Astrocyte of the spinal cord (primary cell): ENCODE measurements around the gene MCCD1.

Experiments used
- DNase-seq: peaks from one replicate; pipeline ENCODE4 v3.0.0; 2011; ENCODE audit warnings: low read depth, low spot score
- H3K4me3 ChIP-seq: 2 replicates; pipeline ENCODE4 v1.5.1; 2011; ENCODE audit warnings: low read depth, mild to moderate bottlenecking, low read length, moderate library complexity
- in situ Hi-C: cut with HindIII; loops from 2 replicates; pipeline ENCODE4 v1.10.0; 2017; ENCODE audit warnings: low sequenced_read_pairs
- TF ChIP-seq, protein P1 (sequence below): IDR thresholded peaks from 2 replicates; pipeline ENCODE4 v1.5.1; 2012; ENCODE audit warnings: low read depth, mild to moderate bottlenecking, low read length, inconsistent platforms

The MCCD1 gene

GRCh38 chr6:31574106-31575061, 45.6 kb downstream of the MCCD1 start:
- in situ Hi-C loops: no loop called here
- no peak for DNase-seq
- H3K4me3 ChIP-seq: no peak overlapping the region
- TF ChIP-seq, protein P1, sequence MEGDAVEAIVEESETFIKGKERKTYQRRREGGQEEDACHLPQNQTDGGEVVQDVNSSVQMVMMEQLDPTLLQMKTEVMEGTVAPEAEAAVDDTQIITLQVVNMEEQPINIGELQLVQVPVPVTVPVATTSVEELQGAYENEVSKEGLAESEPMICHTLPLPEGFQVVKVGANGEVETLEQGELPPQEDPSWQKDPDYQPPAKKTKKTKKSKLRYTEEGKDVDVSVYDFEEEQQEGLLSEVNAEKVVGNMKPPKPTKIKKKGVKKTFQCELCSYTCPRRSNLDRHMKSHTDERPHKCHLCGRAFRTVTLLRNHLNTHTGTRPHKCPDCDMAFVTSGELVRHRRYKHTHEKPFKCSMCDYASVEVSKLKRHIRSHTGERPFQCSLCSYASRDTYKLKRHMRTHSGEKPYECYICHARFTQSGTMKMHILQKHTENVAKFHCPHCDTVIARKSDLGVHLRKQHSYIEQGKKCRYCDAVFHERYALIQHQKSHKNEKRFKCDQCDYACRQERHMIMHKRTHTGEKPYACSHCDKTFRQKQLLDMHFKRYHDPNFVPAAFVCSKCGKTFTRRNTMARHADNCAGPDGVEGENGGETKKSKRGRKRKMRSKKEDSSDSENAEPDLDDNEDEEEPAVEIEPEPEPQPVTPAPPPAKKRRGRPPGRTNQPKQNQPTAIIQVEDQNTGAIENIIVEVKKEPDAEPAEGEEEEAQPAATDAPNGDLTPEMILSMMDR: no peak

GRCh38 chr6:31575335-31575901, 46.7 kb downstream of the MCCD1 start, which contains the start of gene TNF:
TNF (plus strand) TSS chr6:31575565; CDS start chr6:31575742, 177 bp downstream.
- no peak within 1 kb of the TSS for H3K4me3 ChIP-seq
- in situ Hi-C loops: no loop called here

GRCh38 chr6:31575952-31576685, 47.4 kb downstream of the MCCD1 start:
- in situ Hi-C loops: no loop called here
- H3K4me3 ChIP-seq: no peak overlapping the region
- TF ChIP-seq, protein P1: no peak
- DNase-seq: no peak

More at GRCh38 chr6:31575335-31575901, 46.7 kb downstream of the MCCD1 start, which contains the start of gene TNF:
- TF ChIP-seq, protein P1: no peak
- DNase-seq: no peak

DNA sequence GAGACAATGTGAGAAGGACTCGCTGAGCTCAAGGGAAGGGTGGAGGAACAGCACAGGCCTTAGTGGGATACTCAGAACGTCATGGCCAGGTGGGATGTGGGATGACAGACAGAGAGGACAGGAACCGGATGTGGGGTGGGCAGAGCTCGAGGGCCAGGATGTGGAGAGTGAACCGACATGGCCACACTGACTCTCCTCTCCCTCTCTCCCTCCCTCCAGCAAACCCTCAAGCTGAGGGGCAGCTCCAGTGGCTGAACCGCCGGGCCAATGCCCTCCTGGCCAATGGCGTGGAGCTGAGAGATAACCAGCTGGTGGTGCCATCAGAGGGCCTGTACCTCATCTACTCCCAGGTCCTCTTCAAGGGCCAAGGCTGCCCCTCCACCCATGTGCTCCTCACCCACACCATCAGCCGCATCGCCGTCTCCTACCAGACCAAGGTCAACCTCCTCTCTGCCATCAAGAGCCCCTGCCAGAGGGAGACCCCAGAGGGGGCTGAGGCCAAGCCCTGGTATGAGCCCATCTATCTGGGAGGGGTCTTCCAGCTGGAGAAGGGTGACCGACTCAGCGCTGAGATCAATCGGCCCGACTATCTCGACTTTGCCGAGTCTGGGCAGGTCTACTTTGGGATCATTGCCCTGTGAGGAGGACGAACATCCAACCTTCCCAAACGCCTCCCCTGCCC, 48.3 kb downstream of the MCCD1 start:
- in situ Hi-C loops: no loop called here
- no peak overlapping the region for H3K4me3 ChIP-seq
- no peak for DNase-seq
- TF ChIP-seq, protein P1: no peak

DNA sequence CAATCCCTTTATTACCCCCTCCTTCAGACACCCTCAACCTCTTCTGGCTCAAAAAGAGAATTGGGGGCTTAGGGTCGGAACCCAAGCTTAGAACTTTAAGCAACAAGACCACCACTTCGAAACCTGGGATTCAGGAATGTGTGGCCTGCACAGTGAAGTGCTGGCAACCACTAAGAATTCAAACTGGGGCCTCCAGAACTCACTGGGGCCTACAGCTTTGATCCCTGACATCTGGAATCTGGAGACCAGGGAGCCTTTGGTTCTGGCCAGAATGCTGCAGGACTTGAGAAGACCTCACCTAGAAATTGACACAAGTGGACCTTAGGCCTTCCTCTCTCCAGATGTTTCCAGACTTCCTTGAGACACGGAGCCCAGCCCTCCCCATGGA, 48.8 kb downstream of the MCCD1 start:
- in situ Hi-C loops: no loop called here
- DNase-seq: no peak
- H3K4me3 ChIP-seq: no peak overlapping the region
- TF ChIP-seq, protein P1: no peak
